ENCODE measurements around the gene DCAF15. TPM values are rescaled to one million over a fixed set of nuclear protein-coding genes. Genes with fewer than 3 reads are reported as not detected.

Gene DCAF15
- polyA plus RNA-seq, 1 of the 3 experiments (the other 2 are of a cell fraction) = 55.6 TPM

DNA sequence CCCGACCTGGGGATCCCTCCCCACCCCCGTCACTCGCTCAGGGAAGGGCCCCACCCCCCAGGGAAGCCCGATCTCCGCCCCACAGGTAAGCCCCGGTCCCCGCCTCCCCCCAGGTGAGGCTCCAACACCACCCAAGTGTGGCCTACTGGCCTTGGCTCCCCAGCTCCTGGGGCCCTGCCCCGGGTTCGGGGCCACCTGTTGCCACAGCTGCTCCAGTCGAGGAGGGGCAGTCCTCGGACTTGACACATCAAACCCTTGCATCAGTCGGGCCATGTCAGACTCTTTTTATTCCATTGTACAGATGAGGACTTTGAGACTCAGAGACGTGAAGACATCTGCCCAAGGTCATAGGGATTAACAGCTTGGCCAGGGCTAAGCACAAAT, 45.8 kb upstream of the DCAF15 start:
- CTCF ChIA-PET = interaction anchor here (0.9 to 2.3 kb wide), 7 partner anchors 15 to 167 kb away, joined by 3 to 6 read pairs (median 3); partner anchors contain the start of genes IL27RA, MISP3 and PODNL1
- H3K9ac ChIP-seq = peak overlapping the region; percentile 75
- TF ChIP-seq RFX5 (IDR thresholded peaks at IDR 0.05; ENCODE audit: low read length) (no peak), TCF12 (IDR thresholded peaks at IDR 0.05) (no peak), POLR2AphosphoS5 (IDR thresholded peaks at IDR 0.05; ENCODE audit: low read depth, low read length) (no peak), MXI1 (IDR thresholded peaks at IDR 0.05; ENCODE audit: low read depth, low read length) (no peak), SMC3 (IDR thresholded peaks at IDR 0.05; ENCODE audit: low read depth, low read length) (no peak), TEAD4 (IDR thresholded peaks at IDR 0.05; ENCODE audit: borderline replicate concordance, insufficient read depth) (no peak), GATA2 (CRISPR knock-in tag; IDR thresholded peaks at IDR 0.05) (no peak), MEF2A (IDR thresholded peaks at IDR 0.05; ENCODE audit: borderline replicate concordance, low read depth) (no peak)
- TF ChIP-seq, protein P1, sequence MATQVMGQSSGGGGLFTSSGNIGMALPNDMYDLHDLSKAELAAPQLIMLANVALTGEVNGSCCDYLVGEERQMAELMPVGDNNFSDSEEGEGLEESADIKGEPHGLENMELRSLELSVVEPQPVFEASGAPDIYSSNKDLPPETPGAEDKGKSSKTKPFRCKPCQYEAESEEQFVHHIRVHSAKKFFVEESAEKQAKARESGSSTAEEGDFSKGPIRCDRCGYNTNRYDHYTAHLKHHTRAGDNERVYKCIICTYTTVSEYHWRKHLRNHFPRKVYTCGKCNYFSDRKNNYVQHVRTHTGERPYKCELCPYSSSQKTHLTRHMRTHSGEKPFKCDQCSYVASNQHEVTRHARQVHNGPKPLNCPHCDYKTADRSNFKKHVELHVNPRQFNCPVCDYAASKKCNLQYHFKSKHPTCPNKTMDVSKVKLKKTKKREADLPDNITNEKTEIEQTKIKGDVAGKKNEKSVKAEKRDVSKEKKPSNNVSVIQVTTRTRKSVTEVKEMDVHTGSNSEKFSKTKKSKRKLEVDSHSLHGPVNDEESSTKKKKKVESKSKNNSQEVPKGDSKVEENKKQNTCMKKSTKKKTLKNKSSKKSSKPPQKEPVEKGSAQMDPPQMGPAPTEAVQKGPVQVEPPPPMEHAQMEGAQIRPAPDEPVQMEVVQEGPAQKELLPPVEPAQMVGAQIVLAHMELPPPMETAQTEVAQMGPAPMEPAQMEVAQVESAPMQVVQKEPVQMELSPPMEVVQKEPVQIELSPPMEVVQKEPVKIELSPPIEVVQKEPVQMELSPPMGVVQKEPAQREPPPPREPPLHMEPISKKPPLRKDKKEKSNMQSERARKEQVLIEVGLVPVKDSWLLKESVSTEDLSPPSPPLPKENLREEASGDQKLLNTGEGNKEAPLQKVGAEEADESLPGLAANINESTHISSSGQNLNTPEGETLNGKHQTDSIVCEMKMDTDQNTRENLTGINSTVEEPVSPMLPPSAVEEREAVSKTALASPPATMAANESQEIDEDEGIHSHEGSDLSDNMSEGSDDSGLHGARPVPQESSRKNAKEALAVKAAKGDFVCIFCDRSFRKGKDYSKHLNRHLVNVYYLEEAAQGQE (IDR thresholded peaks at IDR 0.05; ENCODE audit: low read depth, low read length) = no peak
- TF ChIP-seq, protein P2, sequence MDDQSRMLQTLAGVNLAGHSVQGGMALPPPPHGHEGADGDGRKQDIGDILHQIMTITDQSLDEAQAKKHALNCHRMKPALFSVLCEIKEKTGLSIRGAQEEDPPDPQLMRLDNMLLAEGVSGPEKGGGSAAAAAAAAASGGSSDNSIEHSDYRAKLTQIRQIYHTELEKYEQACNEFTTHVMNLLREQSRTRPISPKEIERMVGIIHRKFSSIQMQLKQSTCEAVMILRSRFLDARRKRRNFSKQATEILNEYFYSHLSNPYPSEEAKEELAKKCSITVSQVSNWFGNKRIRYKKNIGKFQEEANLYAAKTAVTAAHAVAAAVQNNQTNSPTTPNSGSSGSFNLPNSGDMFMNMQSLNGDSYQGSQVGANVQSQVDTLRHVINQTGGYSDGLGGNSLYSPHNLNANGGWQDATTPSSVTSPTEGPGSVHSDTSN (IDR thresholded peaks at IDR 0.05) = no peak
- TF ChIP-seq, protein P3, sequence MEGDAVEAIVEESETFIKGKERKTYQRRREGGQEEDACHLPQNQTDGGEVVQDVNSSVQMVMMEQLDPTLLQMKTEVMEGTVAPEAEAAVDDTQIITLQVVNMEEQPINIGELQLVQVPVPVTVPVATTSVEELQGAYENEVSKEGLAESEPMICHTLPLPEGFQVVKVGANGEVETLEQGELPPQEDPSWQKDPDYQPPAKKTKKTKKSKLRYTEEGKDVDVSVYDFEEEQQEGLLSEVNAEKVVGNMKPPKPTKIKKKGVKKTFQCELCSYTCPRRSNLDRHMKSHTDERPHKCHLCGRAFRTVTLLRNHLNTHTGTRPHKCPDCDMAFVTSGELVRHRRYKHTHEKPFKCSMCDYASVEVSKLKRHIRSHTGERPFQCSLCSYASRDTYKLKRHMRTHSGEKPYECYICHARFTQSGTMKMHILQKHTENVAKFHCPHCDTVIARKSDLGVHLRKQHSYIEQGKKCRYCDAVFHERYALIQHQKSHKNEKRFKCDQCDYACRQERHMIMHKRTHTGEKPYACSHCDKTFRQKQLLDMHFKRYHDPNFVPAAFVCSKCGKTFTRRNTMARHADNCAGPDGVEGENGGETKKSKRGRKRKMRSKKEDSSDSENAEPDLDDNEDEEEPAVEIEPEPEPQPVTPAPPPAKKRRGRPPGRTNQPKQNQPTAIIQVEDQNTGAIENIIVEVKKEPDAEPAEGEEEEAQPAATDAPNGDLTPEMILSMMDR (IDR thresholded peaks at IDR 0.05) = no peak
- TF ChIP-seq, protein P4, sequence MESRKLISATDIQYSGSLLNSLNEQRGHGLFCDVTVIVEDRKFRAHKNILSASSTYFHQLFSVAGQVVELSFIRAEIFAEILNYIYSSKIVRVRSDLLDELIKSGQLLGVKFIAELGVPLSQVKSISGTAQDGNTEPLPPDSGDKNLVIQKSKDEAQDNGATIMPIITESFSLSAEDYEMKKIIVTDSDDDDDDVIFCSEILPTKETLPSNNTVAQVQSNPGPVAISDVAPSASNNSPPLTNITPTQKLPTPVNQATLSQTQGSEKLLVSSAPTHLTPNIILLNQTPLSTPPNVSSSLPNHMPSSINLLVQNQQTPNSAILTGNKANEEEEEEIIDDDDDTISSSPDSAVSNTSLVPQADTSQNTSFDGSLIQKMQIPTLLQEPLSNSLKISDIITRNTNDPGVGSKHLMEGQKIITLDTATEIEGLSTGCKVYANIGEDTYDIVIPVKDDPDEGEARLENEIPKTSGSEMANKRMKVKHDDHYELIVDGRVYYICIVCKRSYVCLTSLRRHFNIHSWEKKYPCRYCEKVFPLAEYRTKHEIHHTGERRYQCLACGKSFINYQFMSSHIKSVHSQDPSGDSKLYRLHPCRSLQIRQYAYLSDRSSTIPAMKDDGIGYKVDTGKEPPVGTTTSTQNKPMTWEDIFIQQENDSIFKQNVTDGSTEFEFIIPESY (IDR thresholded peaks at IDR 0.05; ENCODE audit: borderline replicate concordance, low read depth) = no peak
- H3K79me2 ChIP-seq (ENCODE audit: insufficient read depth) = 0 out of 2 replicates have a peak, but pooled peaks cover 10% of the 10 kb centered on the region
- H3K9me2 ChIP-seq = no peaks in the 10 kb centered on the region
- peak overlapping the region; percentile 83 for H3K4me2 ChIP-seq
- H3K9me3 ChIP-seq = no peaks in the 10 kb centered on the region
- H4K20me1 ChIP-seq (ENCODE audit: insufficient read depth) = no peaks in the 10 kb centered on the region
- no peak overlapping the region; a peak in 1 of 4 replicates for H3K27ac ChIP-seq (ENCODE audit: low read depth in 2 of 2, low read length in 1 of 2)
- peaks cover 6% of the 10 kb centered on the region for H3F3A ChIP-seq (replicated peaks; ENCODE audit: insufficient read depth)
- H2AFZ ChIP-seq (ENCODE audit: low read depth) = peak overlapping the region; percentile 91; the same call in 1 of the 2 replicates
- H3K4me1 ChIP-seq (ENCODE audit: control insufficient read depth in 1 of 2, insufficient read depth in 2 of 2, low read depth in 1 of 2, low read length in 1 of 2) = peaks cover 0 to 9% of the 10 kb centered on the region in 2 experiments; a peak in 1 of 4 replicates
- H3K4me3 ChIP-seq (ENCODE audit: low read depth in 2 of 2, low read length in 1 of 2) = peak overlapping the region; percentile 65 to 79
- no peaks in the 10 kb centered on the region for H3K27me3 ChIP-seq (ENCODE audit: insufficient read depth)
- 16% methylated on average over 7 of the region's 13 CpGs for WGBS (ENCODE audit: low lambda C conversion rate)
- peaks cover 0 to 2% of the 10 kb centered on the region in 2 experiments for H3K36me3 ChIP-seq (replicated peaks in 1 of 2; ENCODE audit: control insufficient read depth in 1 of 2, insufficient read depth in 2 of 2, low read length in 1 of 2)
- DNase-seq = peak; percentile 56
- POLR2A ChIA-PET = no interaction called here

Measured in SK-N-SH (cell line).